ENCODE data around the gene POLR3E.

POLR3E gene

GRCh38 chr16:22324787-22325597 lies 27.8 kb downstream of the POLR3E start:
- no peak for TF ChIP-seq ZFX (IDR thresholded peaks at IDR 0.05)
- TF ChIP-seq CTCF (conservative IDR thresholded peaks at IDR 0.05), result no peak
- H3K27ac ChIP-seq, result no peak overlapping the region

GRCh38 chr16:22325598-22326368 lies 28.6 kb downstream of the POLR3E start:
- no peak for TF ChIP-seq CTCF (conservative IDR thresholded peaks at IDR 0.05)
- H3K27ac ChIP-seq, result no peak overlapping the region

- no peak for TF ChIP-seq ZFX (IDR thresholded peaks at IDR 0.05)
- TF ChIP-seq CTCF (conservative IDR thresholded peaks at IDR 0.05), result no peak
- H3K27ac ChIP-seq, result no peak overlapping the region
Measured at GRCh38 chr16:22326369-22326652, 29.1 kb downstream of the POLR3E start.

GRCh38 chr16:22326771-22327445 lies 29.7 kb downstream of the POLR3E start:
- TF ChIP-seq CTCF (conservative IDR thresholded peaks at IDR 0.05) (no peak), ZFX (IDR thresholded peaks at IDR 0.05) (no peak)
- no peak overlapping the region for H3K27ac ChIP-seq

- no peak for TF ChIP-seq CTCF (conservative IDR thresholded peaks at IDR 0.05)
- no peak for TF ChIP-seq ZFX (IDR thresholded peaks at IDR 0.05)
- H3K27ac ChIP-seq, result no peak overlapping the region
Measured at GRCh38 chr16:22327446-22327775, 30.2 kb downstream of the POLR3E start.

GRCh38 chr16:22328081-22328725 lies 31.0 kb downstream of the POLR3E start:
- TF ChIP-seq ZFX (IDR thresholded peaks at IDR 0.05) (no peak), CTCF (conservative IDR thresholded peaks at IDR 0.05) (no peak)
- H3K27ac ChIP-seq, result no peak overlapping the region

Measured in C4-2B (cell line).